ENCODE measurements around the gene TMEM259.

The TMEM259 gene

GRCh38 chr19:982567-983170, 38.3 kb downstream of the TMEM259 start:
- peak; percentile 92 for DNase-seq

- DNase-seq = no peak
Observed at GRCh38 chr19:980133-980998, 40.6 kb downstream of the TMEM259 start.

GRCh38 chr19:979318-979741, 41.6 kb downstream of the TMEM259 start:
- no peak for DNase-seq

- no peak for DNase-seq
Observed at GRCh38 chr19:977058-977464, 43.9 kb downstream of the TMEM259 start.

GRCh38 chr19:976476-976875, 44.4 kb downstream of the TMEM259 start:
- no peak for DNase-seq

- DNase-seq = no peak
Observed at GRCh38 chr19:974564-975257, 46.2 kb downstream of the TMEM259 start.

GRCh38 chr19:973726-974563, 47.0 kb downstream of the TMEM259 start:
- no peak for DNase-seq

- no peak for DNase-seq
Observed at GRCh38 chr19:972281-972680, 48.6 kb downstream of the TMEM259 start.

GRCh38 chr19:971795-972194, 49.1 kb downstream of the TMEM259 start:
- DNase-seq = no peak

- peak; percentile 71 for DNase-seq
Observed at GRCh38 chr19:970695-971094, 50.2 kb downstream of the TMEM259 start.

GRCh38 chr19:966485-967088, 54.3 kb downstream of the TMEM259 start:
- DNase-seq = no peak

- no peak for DNase-seq
Observed at GRCh38 chr19:964761-965694, 55.9 kb downstream of the TMEM259 start.

GRCh38 chr19:964116-964520, 56.8 kb downstream of the TMEM259 start:
- DNase-seq = no peak

GRCh38 chr19:963486-963951, 57.4 kb downstream of the TMEM259 start:
- no peak for DNase-seq

GRCh38 chr19:962683-963400, 58.1 kb downstream of the TMEM259 start:
- no peak for DNase-seq

GRCh38 chr19:961866-962620, 58.9 kb downstream of the TMEM259 start:
- no peak for DNase-seq

- DNase-seq = no peak
Observed at GRCh38 chr19:960601-960938, 60.4 kb downstream of the TMEM259 start.

- no peak for DNase-seq
Observed at GRCh38 chr19:960020-960419, 60.9 kb downstream of the TMEM259 start.
